HepG2 (cell line): ENCODE measurements around the gene LCN12. TPM values are rescaled to one million over a fixed set of nuclear protein-coding genes. Genes with fewer than 3 reads are reported as not detected.

ENCODE experiments used
- AGO1 ChIP-seq: fragments of 200-400 bp; formaldehyde crosslinking; IDR thresholded peaks from 2 replicates; pipeline ENCODE4 v1.6.1; 2017; ENCODE audit warnings: mild to moderate bottlenecking, low read depth, low read length, moderate library complexity; ENCODE audit not compliant: poor library complexity, severe bottlenecking
- ARHGAP35 ChIP-seq: sonication (generic); formaldehyde crosslinking; IDR thresholded peaks from 2 replicates; pipeline ENCODE4 v1.9.0; 2022; ENCODE audit warnings: mild to moderate bottlenecking, inconsistent platforms, moderate library complexity, missing genetic modification reagents, borderline replicate concordance
- FOXA1 ChIP-seq, 2 experiments: fragments of 450-650 bp in 1 of 2; sonication (generic) in 1 of 2; formaldehyde crosslinking in 1 of 2; IDR thresholded peaks; 2 replicates each; pipeline versions ENCODE4 v1.4.0 to v1.6.1; 2016 to 2020; ENCODE audit warnings: missing genetic modification reagents in 1 of 2
- GTF2F1 ChIP-seq: fragments of 150-350 bp; IDR thresholded peaks from 2 replicates; pipeline ENCODE4 v1.6.1; 2014; ENCODE audit warnings: low read length
- HBP1 ChIP-seq: IDR thresholded peaks from 2 replicates; pipeline ENCODE4 v1.6.1; 2016; ENCODE audit warnings: low read depth, control low read depth
- PTBP1 ChIP-seq: fragments of 200-400 bp; formaldehyde crosslinking; IDR thresholded peaks from 2 replicates; pipeline ENCODE4 v1.6.1; 2018; ENCODE audit warnings: low read length, low read depth; ENCODE audit not compliant: poor library complexity, severe bottlenecking
- RFX3 ChIP-seq: IDR thresholded peaks from 2 replicates; pipeline ENCODE4 v1.6.1; 2016; ENCODE audit warnings: missing biosample characterization, missing genetic modification reagents
- WIZ ChIP-seq: sonication (generic); formaldehyde crosslinking; IDR thresholded peaks from 2 replicates; pipeline ENCODE4 v1.5.1; 2020; ENCODE audit warnings: mild to moderate bottlenecking, missing genetic modification reagents
- ZBTB2 ChIP-seq: sonication (generic); formaldehyde crosslinking; IDR thresholded peaks from 2 replicates; pipeline ENCODE4 v1.8.0; 2022; ENCODE audit warnings: low read depth, missing genetic modification reagents
- ZBTB38 ChIP-seq: sonication (generic); formaldehyde crosslinking; IDR thresholded peaks from 2 replicates; pipeline ENCODE4 v1.5.1; 2020; ENCODE audit warnings: mild to moderate bottlenecking, missing genetic modification reagents
- ZNF343 ChIP-seq: sonication (generic); formaldehyde crosslinking; IDR thresholded peaks from 2 replicates; pipeline ENCODE4 v1.4.0; 2020; ENCODE audit warnings: mild to moderate bottlenecking, missing genetic modification reagents
- ZSCAN21 ChIP-seq: sonication (generic); formaldehyde crosslinking; IDR thresholded peaks from 2 replicates; pipeline ENCODE4 v1.8.0; 2022; ENCODE audit warnings: mild to moderate bottlenecking, missing genetic modification reagents, moderate library complexity, borderline replicate concordance
- polyA plus RNA-seq, 8 experiments: library from polyadenylated mRNA; depleted of rRNA in 3 of 8; stranded (reverse) in 7 of 8; unstranded in 1 of 8; fragments of >200 nt; fragmentation: Illumina TruSeq in 4 of 8; extraction: Trizol in 4 of 8; gene quantifications; 2 replicates each; pipeline versions ENCODE4 v1.2.1 to v1.2.3, GENCODE V29; 2011 to 2016; ENCODE audit warnings: low read depth in 4 of 8, missing spikeins in 1 of 8, mixed read lengths in 1 of 8; ENCODE audit not compliant: insufficient read depth in 1 of 8
- total RNA-seq, 5 experiments: library from RNA; depleted of rRNA; stranded (reverse); fragments of >200 nt; fragmentation: Illumina TruSeq; extraction: Trizol; gene quantifications; 2 replicates each; pipeline ENCODE4 v1.2.3, GENCODE V29; 2016; ENCODE audit warnings: low read depth in 1 of 5
- TF ChIP-seq, protein P1 (sequence below): IDR thresholded peaks from 2 replicates; pipeline ENCODE4 v1.6.1; 2016; ENCODE audit warnings: control low read depth
- TF ChIP-seq, protein P2 (sequence below), 2 experiments: sonication (generic) in 1 of 2; formaldehyde crosslinking in 1 of 2; IDR thresholded peaks; 2 replicates each; pipeline versions ENCODE4 v1.4.0 to v1.6.1; 2016 to 2020; ENCODE audit warnings: borderline replicate concordance in 1 of 2, low read depth in 1 of 2, mild to moderate bottlenecking in 1 of 2, missing genetic modification reagents in 1 of 2
- TF ChIP-seq, protein P3 (sequence below), 2 experiments: sonication (generic) in 1 of 2; formaldehyde crosslinking in 1 of 2; IDR thresholded peaks; 2 replicates each; pipeline versions ENCODE4 v1.5.1 to v1.6.1; 2011 to 2020; ENCODE audit warnings: borderline replicate concordance in 1 of 2, low read depth in 1 of 2, low read length in 1 of 2, mild to moderate bottlenecking in 1 of 2, missing genetic modification reagents in 1 of 2, moderate library complexity in 1 of 2

Gene LCN12
- total and polyA plus RNA-seq, 2 of the 13 experiments (the other 11 are each of a cell fraction or from before 2014, with no cell fraction given), result 3.4 to 6.9 TPM

GRCh38 chr9:136947955-136948510 lies 4.0 kb upstream of the LCN12 start (continued):
- TF ChIP-seq HBP1 (CRISPR knock-in tag) (no peak), RFX3 (CRISPR knock-in tag) (no peak), ZBTB2 (CRISPR knock-in tag) (no peak), ZSCAN21 (CRISPR knock-in tag) (0 out of 2 replicates have a peak, but pooled peaks have one; percentile 50), GTF2F1 (no peak), PTBP1 (no peak), WIZ (no peak), ZNF343 (CRISPR knock-in tag) (no peak), AGO1 (no peak), ARHGAP35 (CRISPR knock-in tag) (no peak), ZBTB38 (CRISPR knock-in tag) (peak; percentile 75), FOXA1 (IDR thresholded peaks at IDR 0.05) (no peak), FOXA1 (CRISPR knock-in tag; IDR thresholded peaks at IDR 0.05) (no peak)
- TF ChIP-seq, protein P1, sequence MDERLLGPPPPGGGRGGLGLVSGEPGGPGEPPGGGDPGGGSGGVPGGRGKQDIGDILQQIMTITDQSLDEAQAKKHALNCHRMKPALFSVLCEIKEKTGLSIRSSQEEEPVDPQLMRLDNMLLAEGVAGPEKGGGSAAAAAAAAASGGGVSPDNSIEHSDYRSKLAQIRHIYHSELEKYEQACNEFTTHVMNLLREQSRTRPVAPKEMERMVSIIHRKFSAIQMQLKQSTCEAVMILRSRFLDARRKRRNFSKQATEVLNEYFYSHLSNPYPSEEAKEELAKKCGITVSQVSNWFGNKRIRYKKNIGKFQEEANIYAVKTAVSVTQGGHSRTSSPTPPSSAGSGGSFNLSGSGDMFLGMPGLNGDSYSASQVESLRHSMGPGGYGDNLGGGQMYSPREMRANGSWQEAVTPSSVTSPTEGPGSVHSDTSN (CRISPR knock-in tag), result no peak
- TF ChIP-seq, protein P2, sequence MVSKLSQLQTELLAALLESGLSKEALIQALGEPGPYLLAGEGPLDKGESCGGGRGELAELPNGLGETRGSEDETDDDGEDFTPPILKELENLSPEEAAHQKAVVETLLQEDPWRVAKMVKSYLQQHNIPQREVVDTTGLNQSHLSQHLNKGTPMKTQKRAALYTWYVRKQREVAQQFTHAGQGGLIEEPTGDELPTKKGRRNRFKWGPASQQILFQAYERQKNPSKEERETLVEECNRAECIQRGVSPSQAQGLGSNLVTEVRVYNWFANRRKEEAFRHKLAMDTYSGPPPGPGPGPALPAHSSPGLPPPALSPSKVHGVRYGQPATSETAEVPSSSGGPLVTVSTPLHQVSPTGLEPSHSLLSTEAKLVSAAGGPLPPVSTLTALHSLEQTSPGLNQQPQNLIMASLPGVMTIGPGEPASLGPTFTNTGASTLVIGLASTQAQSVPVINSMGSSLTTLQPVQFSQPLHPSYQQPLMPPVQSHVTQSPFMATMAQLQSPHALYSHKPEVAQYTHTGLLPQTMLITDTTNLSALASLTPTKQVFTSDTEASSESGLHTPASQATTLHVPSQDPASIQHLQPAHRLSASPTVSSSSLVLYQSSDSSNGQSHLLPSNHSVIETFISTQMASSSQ (IDR thresholded peaks at IDR 0.05; ENCODE audit: low read depth), result no peak
- TF ChIP-seq, protein P2 (CRISPR knock-in tag; IDR thresholded peaks at IDR 0.05; ENCODE audit: borderline replicate concordance), result peak; percentile 18; the same call in 1 of the 2 replicates
- TF ChIP-seq, protein P3, sequence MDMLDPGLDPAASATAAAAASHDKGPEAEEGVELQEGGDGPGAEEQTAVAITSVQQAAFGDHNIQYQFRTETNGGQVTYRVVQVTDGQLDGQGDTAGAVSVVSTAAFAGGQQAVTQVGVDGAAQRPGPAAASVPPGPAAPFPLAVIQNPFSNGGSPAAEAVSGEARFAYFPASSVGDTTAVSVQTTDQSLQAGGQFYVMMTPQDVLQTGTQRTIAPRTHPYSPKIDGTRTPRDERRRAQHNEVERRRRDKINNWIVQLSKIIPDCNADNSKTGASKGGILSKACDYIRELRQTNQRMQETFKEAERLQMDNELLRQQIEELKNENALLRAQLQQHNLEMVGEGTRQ (IDR thresholded peaks at IDR 0.05; ENCODE audit: low read depth, low read length), result no peak
- TF ChIP-seq, protein P3 (CRISPR knock-in tag; IDR thresholded peaks at IDR 0.05; ENCODE audit: borderline replicate concordance), result no peak
